Measurements from ENCODE around the gene CTNNA2.

Gene CTNNA2

DNA sequence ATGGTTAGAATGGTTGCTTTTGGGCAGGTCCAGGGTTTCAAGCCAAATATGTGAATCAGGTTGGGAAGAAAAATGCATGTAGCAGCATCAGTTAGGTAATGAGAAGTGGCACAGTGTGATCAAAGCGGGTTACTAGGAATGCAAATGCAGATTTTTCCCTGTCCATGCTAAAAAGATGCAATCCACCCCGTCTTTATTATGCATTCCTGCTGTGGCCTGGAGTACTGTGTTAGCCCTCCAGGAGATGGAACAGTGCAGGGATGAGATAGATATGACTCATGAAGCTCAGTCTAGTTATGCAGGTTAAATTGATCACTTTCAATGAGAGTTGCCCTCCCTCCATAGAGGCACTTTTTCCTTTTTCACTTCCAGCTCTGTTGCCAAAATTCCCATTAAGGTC is 283.8 kb downstream of the CTNNA2 start:
- no peak for DNase-seq

GRCh38 chr2:79798776-79799175 is 285.9 kb downstream of the CTNNA2 start:
- DNase-seq: no peak

GRCh38 chr2:79799729-79800128 is 286.9 kb downstream of the CTNNA2 start:
- no peak for DNase-seq

GRCh38 chr2:79801082-79801481 is 288.2 kb downstream of the CTNNA2 start:
- DNase-seq: no peak

DNA sequence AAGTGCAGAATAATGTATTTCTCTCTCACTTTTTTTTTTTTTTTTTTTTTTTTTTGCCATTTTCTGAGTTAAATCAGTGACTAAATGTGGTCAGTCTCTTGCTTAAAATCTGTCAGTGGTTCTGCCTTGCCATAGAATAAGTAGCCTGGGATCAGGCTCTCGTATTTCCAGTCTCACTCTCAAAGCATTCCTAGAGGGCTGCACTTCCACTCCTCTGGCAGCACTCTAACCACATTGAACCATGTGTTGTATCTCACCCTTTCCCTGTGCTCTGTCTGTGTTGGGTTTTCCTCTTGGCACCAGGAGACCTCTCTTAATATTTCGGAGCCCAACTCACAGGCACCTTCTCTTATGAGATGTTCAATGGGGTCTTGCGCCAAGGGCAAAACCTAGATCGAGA is 304.4 kb downstream of the CTNNA2 start:
- no peak for DNase-seq

DNA sequence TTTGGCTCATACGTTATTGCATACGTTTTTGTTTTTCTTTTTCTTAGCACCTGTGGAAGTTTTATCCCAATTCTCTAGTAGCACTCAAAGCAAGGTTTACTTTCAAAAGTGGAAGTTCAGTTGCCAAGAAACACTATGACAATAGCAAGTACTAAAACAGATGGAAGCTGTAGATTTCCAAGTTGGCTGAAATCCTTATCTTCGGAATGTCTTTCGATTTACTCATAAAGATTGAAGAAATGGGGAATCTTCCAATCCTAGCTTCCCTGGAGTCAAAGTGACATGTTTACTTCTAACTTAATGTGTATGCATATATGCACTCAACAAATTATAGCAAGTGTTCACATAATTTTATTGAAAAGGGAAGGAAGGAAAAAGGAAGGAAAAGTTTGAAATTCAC is 307.4 kb downstream of the CTNNA2 start:
- no peak for DNase-seq

DNA sequence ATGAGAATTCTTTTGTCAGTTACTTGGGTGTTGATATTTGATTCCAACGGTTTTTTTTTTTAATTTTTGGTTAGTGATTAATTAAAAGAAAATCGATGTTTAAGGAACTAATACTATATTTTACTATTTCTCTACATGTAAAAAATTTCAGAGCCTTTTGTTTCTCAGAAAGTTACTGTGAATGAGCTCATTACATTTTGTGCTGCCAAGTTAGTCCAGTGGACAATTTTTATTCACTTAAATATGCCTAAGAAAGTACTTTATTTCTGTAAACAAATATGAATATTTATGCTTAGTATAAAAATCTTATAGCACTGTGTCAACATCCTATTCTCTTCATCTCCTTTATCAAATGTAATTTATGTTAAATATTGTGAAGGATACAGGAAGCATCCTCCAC is 309.3 kb downstream of the CTNNA2 start:
- no peak for DNase-seq

- DNase-seq: no peak
These were observed 311.4 kb downstream of the CTNNA2 start for GRCh38 chr2:79824086-79824786.

DNA sequence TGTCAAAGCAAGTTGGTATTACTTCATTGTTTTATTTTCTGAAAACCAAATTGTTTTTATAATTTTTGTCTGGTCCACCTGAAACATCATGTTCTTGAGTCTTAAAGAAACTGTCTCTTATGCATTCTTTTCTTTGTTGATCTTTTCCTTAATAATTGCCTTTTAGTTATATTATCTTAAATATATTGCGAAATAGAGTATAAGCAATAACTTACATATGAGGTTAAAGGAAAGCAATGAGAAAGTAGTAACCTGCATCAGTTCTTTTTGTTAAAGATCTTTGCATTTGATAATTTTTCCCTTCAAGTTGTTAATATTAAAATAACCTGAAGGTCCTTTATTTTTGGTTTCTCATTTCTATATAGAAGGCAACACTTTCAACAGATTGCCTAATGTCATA is 315.0 kb downstream of the CTNNA2 start:
- DNase-seq: no peak

- DNase-seq: no peak
These were observed 317.6 kb downstream of the CTNNA2 start for GRCh38 chr2:79830501-79830900.

DNA sequence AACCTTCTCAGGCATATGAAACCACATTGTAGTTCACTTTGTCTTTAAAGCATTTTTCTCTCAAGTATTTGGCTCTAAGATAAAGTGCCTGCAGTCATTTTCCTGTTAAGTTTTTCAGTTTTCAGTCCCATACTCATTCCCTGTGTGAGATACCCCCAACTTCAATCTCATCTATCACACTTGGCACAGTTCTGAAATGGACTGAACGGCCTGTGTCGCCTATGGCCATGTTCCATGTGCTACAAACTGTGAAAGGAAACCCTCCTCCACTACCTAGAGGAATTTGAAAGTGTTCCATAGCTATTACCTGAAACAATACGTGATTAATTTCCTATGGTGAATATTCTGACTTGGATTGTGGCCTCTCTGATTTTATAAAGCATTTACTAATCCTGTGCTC is 319.1 kb downstream of the CTNNA2 start:
- no peak for DNase-seq

DNA sequence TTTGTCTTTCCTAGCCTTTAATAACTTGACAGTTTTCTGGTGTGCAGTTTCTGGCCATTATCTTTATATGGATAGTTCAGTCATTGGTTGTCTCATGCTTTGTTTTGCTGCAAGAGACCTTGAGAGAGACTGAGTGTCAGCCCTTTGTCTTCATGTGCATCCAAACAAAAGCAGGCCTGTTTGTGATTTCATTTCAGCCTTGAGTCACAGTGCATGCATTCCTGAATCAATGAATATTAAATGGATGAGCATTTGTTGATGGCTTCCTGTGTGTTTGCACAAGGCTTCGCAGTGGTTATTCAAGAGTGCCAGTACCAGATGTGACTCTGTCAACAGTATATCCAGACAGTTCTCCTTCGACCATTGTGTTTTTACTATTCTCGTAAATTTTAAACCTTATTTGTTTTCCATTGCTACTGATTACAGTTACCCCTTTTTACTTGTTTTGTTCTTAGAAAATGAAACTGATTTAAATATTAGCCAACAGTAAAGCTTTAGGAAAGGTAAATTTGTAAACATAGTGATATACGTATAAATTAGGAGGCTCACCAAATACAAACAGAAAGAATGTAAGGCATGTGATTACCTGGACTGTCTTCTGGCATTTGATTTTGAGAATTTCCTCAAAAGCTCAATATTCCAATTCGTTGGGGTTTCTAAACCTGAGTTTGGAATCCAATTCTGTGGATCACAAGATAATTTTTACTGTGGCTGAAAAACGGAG is 319.8 kb downstream of the CTNNA2 start:
- no peak for DNase-seq

DNA sequence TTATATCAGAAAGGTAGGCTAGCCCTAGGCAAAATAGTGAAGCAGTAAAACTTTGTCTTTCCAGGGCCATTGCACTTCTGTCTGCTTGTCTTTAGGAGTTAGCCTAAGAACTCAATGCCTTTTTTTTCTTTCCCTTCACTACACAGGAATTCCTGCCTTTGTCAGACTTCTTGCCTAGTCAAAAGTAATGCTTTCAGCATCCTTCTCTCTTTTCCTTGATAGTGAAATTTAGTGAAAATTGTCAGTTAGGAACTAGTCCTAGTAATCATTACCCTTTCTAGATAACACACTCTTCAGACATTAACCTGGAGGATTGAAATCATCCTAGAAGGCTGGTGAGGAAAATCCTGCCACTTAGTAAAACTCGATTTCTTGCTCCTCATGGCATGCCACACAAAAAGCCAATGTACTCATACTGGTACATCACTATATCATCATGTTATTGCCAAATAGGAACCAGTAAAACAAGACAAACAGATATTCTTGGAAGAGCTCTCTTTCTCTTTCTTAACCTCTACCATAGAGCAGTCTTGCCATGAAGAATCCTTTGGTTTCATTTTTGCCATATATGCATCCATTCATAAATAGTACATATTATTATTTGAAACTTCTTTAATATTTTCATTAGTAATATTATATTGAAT is 320.5 kb downstream of the CTNNA2 start:
- no peak for DNase-seq

DNA sequence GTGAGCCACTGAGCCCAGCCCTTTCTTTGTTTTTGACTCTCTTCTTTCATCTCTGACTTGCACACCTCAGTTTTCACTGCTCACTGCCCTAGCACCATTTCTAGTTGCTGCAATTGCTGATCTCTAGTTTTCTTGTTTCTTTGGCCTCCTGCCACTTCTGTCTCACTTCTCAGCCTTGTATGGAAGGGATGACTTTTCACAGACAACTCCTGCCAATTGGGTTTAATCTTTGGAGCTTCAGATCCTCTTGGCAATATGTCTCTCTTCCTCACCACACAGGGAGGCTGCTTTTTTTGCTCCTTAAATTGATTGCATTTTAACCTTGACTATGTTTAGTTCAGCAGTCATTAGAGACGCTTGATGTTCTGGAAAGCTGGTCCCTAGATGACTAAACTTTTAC is 323.1 kb downstream of the CTNNA2 start:
- no peak for DNase-seq

- DNase-seq: no peak
These were observed 331.2 kb downstream of the CTNNA2 start for GRCh38 chr2:79844011-79844410.

DNA sequence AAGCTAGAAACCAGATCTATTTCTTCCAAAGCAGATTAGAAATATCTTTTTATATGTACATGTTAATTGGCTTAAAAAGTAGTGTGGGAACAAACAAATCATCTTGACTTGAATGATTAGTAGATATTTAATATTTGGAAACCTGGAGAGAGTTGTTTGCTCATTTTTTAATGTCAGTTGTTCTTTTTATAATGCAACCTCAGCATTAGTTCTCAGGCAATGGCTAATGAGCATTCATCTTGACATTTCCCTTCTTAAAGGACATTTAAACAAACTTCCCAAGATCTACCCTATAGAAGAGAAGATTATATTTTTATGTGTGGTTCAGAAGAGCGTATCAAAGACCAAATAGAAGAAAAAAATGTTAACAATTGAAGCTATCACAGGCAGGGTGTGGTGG is 334.0 kb downstream of the CTNNA2 start:
- DNase-seq: no peak

DNA sequence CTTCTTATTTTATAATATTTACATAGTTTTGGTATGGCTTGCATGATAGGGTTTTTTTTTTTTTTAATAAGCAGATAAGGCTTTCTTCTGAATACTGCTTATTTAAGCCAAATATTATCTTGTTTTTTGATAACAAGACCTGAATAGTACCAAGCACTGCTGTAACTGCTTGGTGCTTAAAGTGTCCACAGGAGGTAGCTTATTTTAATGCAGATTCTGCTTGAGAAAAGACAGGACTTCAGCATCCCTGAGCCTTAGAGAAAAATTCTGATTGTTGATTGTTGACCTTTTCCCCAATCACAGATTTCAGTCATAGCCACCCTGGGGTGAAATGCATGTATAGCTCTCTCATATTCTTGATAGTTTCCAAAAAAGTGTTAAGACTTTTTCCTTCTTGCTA is 336.4 kb downstream of the CTNNA2 start:
- DNase-seq: no peak

- no peak for DNase-seq
These were observed 337.1 kb downstream of the CTNNA2 start for GRCh38 chr2:79849949-79850348.

- DNase-seq: no peak
These were observed 338.1 kb downstream of the CTNNA2 start for GRCh38 chr2:79850912-79851311.

DNA sequence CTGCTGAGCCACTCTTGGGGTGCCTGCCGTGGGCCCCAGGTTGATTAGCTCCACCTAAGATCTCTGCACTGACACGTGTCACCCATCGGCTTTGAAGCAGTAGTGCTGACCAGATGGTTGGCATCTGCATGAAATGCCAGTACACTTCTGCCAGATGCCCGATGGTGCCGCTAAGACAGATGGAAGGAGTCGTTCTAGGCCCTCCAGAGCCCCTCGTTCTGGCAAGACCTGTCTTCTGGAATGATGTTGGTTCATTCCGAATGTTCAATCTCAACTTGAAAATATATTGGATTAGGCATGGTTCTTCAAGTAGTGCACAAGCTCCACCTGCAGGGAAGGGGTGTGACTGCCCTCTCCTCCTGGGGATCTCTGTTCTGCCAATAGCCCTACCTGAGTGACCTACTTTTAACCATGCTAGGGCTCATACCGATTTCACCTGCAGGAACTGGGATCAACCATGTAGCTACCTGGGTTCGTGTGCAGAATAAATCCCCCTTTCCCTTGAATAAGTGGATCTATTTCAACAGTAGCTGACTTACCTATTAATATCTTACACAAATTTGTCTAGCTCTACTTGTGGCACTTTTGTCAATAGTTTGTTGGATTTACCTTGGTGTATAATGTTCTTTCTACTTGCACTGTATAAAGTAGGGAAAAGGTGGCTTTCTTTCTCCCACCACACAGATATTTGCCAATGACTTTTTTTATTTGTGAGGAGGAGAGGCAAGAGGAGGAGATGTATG is 342.6 kb downstream of the CTNNA2 start:
- DNase-seq: no peak

DNA sequence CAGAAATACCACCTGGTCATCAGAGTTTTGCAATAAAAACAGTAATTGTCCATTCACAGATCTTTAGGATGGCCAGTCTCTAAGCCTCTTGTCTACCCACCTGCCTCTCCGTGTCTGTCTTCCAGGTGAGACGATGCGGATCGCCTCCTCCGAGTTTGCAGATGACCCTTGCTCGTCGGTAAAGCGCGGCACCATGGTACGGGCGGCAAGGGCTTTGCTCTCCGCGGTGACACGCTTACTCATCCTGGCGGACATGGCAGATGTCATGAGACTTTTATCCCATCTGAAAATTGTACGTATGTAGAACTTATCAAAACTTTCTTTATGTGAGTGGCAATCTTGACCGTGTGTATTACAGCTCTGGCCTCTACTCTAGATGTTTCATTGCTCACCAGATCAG is 345.0 kb downstream of the CTNNA2 start:
- no peak for DNase-seq

DNA sequence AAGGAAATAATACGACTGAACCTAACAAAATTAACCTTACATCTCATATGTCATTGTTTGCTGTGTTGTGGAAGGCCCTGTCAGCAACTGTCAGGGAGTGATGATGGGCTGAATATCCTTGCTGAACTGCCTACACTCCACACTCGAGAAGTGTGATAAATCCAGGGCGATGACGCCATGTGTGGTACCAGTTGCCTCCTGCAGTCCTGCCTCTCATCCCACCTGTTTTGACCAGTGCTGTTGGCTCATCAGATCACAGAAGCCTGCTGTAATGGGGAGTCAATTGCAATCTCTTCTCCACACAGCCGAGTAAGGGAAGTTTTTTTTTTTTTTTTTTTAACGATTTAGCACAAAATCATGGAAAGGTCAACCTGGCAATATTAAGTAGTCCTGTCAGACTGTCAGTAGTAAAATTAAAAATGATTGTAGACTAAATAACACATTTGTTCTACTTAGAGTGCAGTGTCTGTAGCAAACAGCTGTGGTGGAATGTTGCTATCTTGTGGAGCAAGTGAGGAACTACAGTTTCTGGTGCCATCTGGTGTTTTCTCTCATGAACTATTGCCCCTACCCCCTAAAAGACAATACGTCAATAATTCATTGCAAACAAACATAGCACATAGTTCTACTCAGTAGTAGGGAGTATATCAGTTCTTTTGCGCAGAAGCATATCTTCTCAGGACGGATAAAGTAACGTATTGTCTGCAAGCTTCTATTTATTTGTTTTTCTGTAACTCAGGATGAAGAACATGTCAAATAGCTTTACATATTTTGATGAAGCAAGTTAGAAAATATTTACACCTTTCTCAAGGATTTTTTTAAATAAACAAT is 347.6 kb downstream of the CTNNA2 start:
- DNase-seq: peak; percentile 9

DNA sequence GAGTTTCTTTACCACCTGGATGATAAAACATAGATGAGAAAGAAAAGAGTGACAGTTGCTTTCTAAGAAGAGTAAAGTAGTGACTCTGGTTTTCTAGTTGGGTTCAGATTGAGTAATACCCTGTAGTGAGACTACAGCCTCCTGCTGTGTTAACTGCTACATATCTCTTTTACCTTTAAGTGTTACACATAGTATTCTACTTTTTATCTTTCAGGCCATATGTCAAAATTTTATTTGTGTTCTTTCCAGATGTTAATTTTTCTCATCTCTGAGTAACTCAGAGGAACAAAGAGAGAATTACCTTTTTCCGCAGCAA is 348.2 kb downstream of the CTNNA2 start:
- no peak for DNase-seq

All from kidney glomerular epithelial cell (primary cell).